ENCODE data around the gene NDST1.

Gene NDST1

DNA sequence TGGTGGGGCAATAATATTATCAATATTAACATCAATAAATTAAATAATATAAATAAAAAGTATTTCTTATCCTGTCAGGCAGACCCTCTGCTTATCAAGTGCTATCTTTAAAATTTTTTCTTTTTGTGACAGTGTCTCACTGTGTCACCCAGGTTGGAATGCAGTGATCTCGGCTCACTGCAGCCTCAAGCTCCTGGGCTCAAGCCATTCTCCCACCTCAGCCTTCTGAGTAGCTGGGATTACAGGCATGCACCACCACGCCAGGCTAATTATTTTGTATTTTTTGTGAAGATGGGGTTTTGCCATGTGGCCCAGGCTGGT, 53.2 kb downstream of the NDST1 start:
- in situ Hi-C loops (cut with MboI; ENCODE audit: low sequenced_read_pairs), result loop anchor here (5.0 to 10.0 kb wide), 2 partner anchors 91 to 284 kb away; partner anchors contain the start of gene IRGM

DNA sequence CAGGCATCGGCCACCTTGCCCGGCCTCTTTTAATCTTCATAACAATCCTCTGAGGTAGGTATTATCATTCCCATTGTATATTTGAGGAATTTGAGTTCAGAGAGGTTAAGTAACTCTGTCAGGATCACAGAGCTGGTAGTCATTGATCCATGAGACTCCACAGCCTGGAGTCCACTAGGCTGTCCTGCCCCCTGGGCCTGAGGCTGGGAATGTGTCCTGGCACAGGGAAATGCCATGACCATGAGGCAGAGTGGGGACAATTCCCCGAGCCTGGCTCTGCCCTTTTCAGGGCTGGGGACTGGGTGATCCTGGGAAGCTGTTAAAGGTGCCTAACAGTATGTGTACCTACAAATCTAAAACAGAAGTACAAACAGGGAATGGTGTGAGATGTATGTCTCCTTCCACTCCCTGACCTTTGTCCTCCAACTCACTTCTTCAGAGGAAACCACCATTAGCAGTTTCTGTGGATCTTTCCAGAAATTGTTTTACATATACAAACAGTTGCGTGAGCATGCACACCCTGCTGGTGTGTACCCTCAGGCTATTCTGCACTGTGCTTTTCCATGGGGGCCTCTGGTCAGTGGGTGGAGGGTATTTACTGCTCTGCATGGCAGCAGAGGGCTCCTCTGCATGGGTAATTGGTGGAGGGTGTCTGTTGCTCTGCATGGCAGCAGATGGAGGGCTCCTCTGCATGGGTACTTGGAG, 53.8 kb downstream of the NDST1 start:
- in situ Hi-C loops (cut with MboI; ENCODE audit: low sequenced_read_pairs), result loop anchor here (5.0 to 10.0 kb wide), 2 partner anchors 91 to 283 kb away; partner anchors contain the start of gene IRGM

DNA sequence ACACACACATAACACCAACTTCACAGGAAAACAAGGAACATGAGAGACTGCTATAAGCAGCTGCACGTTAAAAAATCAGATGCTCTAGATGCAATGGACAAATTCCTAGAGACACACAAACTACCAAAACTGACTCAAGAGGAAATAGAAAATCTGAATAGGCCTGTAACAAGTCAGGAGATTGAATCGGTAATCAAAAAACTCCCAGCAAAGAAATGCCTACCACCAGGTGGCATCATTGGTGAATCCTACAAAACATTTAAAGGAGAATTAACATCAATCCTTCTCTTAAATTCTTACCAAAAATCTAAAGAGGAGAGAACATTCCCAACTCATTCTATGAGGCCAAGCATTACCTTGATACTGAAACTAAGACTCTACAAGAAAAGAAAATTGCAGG, 54.9 kb downstream of the NDST1 start:
- in situ Hi-C loops (cut with MboI; ENCODE audit: low sequenced_read_pairs), result loop anchor here (5.0 to 10.0 kb wide), 2 partner anchors 89 to 282 kb away; partner anchors contain the start of gene IRGM

- in situ Hi-C loops (cut with MboI; ENCODE audit: low sequenced_read_pairs), result loop anchor here (10.0 kb wide), 1 partner anchor 279 kb away; the partner anchor contains the start of gene IRGM
These were observed 57.9 kb downstream of the NDST1 start for GRCh38 chr5:150565868-150566267.

- in situ Hi-C loops (cut with MboI; ENCODE audit: low sequenced_read_pairs), result loop anchor here (10.0 kb wide), 1 partner anchor 278 kb away; the partner anchor contains the start of gene IRGM
These were observed 59.2 kb downstream of the NDST1 start for GRCh38 chr5:150567031-150567717.

GRCh38 chr5:150568663-150569062, 60.7 kb downstream of the NDST1 start:
- in situ Hi-C loops (cut with MboI; ENCODE audit: low sequenced_read_pairs), result loop anchor here (10.0 kb wide), 1 partner anchor 276 kb away; the partner anchor contains the start of gene IRGM

DNA sequence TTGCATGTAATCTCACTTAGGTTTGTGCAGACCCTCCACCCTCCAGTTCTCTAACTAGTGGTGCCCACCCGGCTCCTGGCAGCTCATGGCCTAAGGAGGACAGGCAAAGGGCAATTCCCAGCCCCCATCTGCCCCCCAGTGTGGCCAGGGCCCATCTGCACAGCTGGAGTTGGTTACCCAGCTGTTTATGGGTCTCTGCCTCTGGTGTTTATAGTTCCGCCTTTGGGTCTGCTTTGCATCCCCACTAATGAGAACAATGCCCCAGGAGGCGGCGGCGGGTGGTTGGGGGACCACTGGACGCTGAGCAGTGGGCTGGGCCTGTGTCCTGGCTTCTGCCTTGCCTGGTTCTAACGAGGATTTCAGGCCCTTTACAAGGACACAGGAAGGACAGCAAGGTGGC, 62.4 kb downstream of the NDST1 start:
- in situ Hi-C loops (cut with MboI; ENCODE audit: low sequenced_read_pairs), result no loop called here

DNA sequence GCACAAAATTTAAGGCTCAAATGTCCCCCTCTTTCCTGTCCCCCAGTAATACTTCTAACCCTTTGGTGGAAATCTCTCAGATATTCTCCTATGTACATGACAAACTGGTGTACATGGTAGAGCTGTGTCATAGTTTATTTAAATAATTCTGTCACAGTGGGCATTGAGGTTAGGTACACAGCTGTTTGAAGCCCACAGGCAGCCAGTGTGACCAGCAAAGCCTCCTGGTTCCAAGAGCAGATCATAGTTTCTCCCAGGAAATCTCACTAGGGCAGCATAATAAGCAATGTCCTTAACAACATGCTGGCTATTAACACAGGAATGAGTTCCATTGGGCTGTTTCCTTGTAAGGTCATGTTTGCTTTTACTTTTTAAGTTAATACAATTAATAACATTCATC, 63.9 kb downstream of the NDST1 start:
- in situ Hi-C loops (cut with MboI; ENCODE audit: low sequenced_read_pairs), result no loop called here

- in situ Hi-C loops (cut with MboI; ENCODE audit: low sequenced_read_pairs), result no loop called here
These were observed 65.3 kb downstream of the NDST1 start for GRCh38 chr5:150573216-150573615.

DNA sequence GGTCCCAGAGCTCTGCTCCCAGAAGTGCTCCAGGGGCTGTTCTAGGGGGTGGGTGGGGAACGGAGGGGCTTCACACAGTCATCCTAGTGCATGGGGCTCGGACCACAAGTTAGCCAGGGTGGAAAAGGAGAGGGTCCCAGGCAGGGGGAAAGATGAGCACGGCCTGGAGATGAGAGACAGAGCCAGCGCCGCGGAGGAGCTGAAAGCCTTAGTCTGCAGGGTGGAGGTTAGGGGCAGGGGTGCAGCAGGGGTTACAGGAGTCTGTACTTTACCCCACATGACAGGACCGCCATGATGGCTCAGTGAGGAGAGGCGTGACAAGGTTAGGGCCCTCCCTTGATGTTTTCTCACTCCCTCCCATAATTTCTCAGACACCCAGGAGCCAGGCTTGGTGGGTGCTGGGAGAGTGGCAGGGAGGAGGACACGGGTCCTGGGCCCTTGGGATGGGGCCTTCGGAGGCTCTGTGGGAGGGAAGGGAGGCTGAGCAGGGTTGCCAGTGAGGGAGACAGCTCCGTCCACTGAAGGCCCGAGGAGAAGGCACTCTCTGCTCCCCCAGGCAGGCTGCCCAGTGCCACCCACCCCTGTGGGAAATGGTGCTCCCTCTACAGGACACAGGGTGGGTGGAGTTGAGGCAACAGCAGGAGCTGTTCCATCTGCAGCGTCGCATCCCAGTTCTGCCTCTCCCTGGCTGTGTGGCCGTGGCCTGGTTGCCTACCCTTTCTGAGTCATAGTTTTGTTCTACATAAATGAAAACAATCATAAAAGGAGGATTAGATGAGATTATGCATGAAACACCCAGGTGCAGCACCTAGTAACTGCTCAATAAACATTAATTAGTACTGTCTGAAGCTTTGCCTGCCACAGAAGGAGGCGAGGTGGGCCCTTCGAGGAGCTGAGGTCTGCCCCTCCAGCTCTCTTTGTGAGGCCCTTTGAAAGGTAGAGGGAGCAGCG, 66.2 kb downstream of the NDST1 start:
- in situ Hi-C loops (cut with MboI; ENCODE audit: low sequenced_read_pairs), result no loop called here

GRCh38 chr5:150574818-150575547, 67.1 kb downstream of the NDST1 start:
- in situ Hi-C loops (cut with MboI; ENCODE audit: low sequenced_read_pairs), result no loop called here

- in situ Hi-C loops (cut with MboI; ENCODE audit: low sequenced_read_pairs), result no loop called here
These were observed 68.0 kb downstream of the NDST1 start for GRCh38 chr5:150575745-150576448.

DNA sequence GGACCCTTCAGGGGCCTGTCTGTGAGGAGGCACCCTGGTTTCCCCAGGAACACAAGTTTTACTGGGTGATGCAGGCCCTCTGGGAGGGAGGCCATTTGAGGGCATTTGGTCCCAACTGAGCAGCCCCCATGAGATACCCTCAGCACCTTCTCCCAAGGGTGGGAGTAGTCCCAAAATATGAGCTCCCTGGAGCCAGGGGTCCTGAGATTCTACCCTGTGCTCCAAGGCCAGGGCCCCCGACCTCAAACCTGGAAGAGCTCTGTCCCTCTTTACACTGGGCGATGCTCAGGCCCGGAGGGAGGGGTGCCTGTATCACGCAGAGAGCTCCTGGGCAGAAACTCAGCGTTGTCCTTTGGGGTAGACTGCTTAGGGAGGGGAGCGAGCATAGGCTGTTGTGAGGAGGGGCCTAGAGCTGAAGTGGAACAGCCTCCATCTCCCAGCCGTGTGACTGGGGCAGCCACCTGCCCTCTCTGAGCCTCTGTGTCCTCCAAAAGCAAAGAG, 68.6 kb downstream of the NDST1 start:
- in situ Hi-C loops (cut with MboI; ENCODE audit: low sequenced_read_pairs), result no loop called here

GRCh38 chr5:150577378-150578139, 69.6 kb downstream of the NDST1 start:
- in situ Hi-C loops (cut with MboI; ENCODE audit: low sequenced_read_pairs), result no loop called here

GRCh38 chr5:150578781-150579461, 71.0 kb downstream of the NDST1 start:
- in situ Hi-C loops (cut with MboI; ENCODE audit: low sequenced_read_pairs), result no loop called here

- in situ Hi-C loops (cut with MboI; ENCODE audit: low sequenced_read_pairs), result no loop called here
These were observed 71.8 kb downstream of the NDST1 start for GRCh38 chr5:150579462-150580400.

GRCh38 chr5:150580917-150581316, 73.0 kb downstream of the NDST1 start:
- in situ Hi-C loops (cut with MboI; ENCODE audit: low sequenced_read_pairs), result no loop called here

All from HL-60/S4 treated with phorbol 12-myristate 13-acetate at 8.2 ng/mL for 4 days and 3 days (cell line).